Erythroblast (primary cell): Measurements from ENCODE around the gene DSG2.

Experiments used
- GATA1 ChIP-seq: IDR thresholded peaks from 2 replicates; pipeline ENCODE4 v1.6.1; 2011; ENCODE audit warnings: low read depth, mild to moderate bottlenecking, control low read depth, low read length, moderate library complexity
- POLR2A ChIP-seq: IDR thresholded peaks from 2 replicates; pipeline ENCODE4 v1.6.1; 2011; ENCODE audit warnings: mild to moderate bottlenecking, low read length

- TF ChIP-seq POLR2A (no peak), GATA1 (no peak)
Observed at GRCh38 chr18:31505156-31505555, 7.2 kb downstream of the DSG2 start.
